Psoas muscle (tissue), 8 donors: Measurements from ENCODE around the gene ADIRF. TPM values are rescaled to one million over a fixed set of nuclear protein-coding genes. Genes with fewer than 3 reads are reported as not detected.

ENCODE experiments used
- ATAC-seq, 4 donors: fragments of 200-7000 bp; cut with Tn5 transposase; one replicate each; pipeline ENCODE4 v1.9.1; 2020; ENCODE audit warnings: moderate library complexity in 3 of 4, mild to moderate bottlenecking in 2 of 4
- DNase-seq, 2 donors: peaks; one replicate each; pipeline ENCODE4 v3.0.0-alpha.2; 2020
- H3K27ac ChIP-seq: fragments of 200-600 bp; one replicate; pipeline ENCODE4 v1.8.0; 2022
- H3K27me3 ChIP-seq, 3 donors: fragments of 200-600 bp in 1 of 3; one replicate each; pipeline versions ENCODE4 v1.6.1 to v1.8.0; 2013 to 2022; ENCODE audit warnings: low read length in 2 of 3, mild to moderate bottlenecking in 2 of 3, moderate library complexity in 1 of 3; ENCODE audit not compliant: insufficient read depth in 3 of 3
- H3K36me3 ChIP-seq, 2 donors: fragments of 200-600 bp in 1 of 2; one replicate each; pipeline versions ENCODE4 v1.6.1 to v1.8.0; 2013 to 2022; ENCODE audit warnings: low read depth in 1 of 2, mild to moderate bottlenecking in 1 of 2, moderate library complexity in 1 of 2; ENCODE audit not compliant: insufficient read depth in 1 of 2
- H3K4me1 ChIP-seq: fragments of 200-600 bp; one replicate; pipeline ENCODE4 v1.8.0; 2022
- H3K4me3 ChIP-seq: fragments of 200-600 bp; one replicate; pipeline ENCODE4 v1.8.0; 2022; ENCODE audit warnings: mild to moderate bottlenecking
- H3K9me3 ChIP-seq: fragments of 200-600 bp; one replicate; pipeline ENCODE4 v1.8.0; 2022
- WGBS, 3 donors: extraction: QIAGEN DNeasy Blood & Tissue Kit; methylation state at CpG; one replicate each; pipeline versions ENCODE4 v1.1.6 to v1.1.7; 2013; 5-methylcytosine and 5-hydroxymethylcytosine counted together
- intact Hi-C, 2 donors: fragments of 100-400 bp; cut with DNase I; formaldehyde crosslinking; loops; one replicate each; pipeline versions ENCODE4 v1.11.0 to v1.14.2; 2022
- polyA plus RNA-seq, 3 donors: library from polyadenylated mRNA; stranded (reverse); fragments of 200-250 nt; gene quantifications; one replicate each; pipeline ENCODE4 v1.2.3, GENCODE V29; 2013
- total RNA-seq, 4 donors: library from RNA; stranded (reverse); fragmentation: NEBNext Ultra II Directional in 2 of 4; extraction: Animal tissue kit (Norgen Biotek cat#: 25700) in 2 of 4; gene quantifications; one replicate each; pipeline versions ENCODE4 v1.2.1 to v1.2.4, GENCODE V29; 2021 to 2023
- TF ChIP-seq, protein P1 (sequence below): fragments of 200-600 bp; IDR thresholded peaks from one replicate; pipeline ENCODE4 v1.8.0; 2022; ENCODE audit warnings: antibody characterized with exemption
- donor health status: healthy with polysubstance abuse.
- donor health status: DM: no; HTN: no; CAD: no; lungs with moderate emphysema.
- donor health status: Bipolar disorder and iron deficiency.
- donor health status: healthy.
- donor health status: DM: yes; HTN: yes; CAD: no.
- donor health status: DM: no; HTN: no; CAD: no.
- donor health status: DM: no; HTN: no; CAD: no.
- donor health status: DM: yes; HTN: yes; CAD: no.

Gene ADIRF
- total and polyA plus RNA-seq, 7 donors = 19.1 to 69.5 (median 34.9) TPM

DNA sequence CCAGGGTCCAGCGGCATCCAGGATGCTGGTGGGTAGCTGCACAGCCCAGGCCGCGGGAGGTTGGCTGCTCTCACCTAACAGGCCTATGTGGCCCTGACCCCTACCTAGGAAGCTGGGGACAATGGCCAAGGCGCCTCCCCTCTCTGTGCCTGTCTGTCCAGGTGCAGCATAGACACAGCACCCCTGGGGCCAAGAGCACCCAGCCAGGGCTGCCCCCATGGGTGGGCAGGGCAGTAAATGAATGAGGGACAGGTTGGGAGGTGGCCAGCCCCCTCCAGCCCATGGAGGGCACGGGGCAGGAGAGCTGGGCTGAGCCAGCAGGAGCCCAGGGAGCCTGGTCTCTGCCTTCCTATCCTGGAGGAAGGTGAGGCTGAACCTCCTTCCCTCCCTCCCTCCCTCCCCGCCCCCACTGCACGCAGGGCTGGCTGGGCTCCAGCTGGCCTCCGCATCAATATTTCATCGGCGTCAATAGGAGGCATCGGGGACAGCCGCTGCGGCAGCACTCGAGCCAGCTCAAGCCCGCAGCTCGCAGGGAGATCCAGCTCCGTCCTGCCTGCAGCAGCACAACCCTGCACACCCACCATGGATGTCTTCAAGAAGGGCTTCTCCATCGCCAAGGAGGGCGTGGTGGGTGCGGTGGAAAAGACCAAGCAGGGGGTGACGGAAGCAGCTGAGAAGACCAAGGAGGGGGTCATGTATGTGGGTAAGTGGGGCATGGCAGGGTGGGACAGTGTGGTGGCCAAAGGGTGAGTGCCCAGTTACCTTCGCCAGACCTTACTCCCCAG, 10.0 kb upstream of the ADIRF start, which contains the start of gene SNCG:
TSS of gene SNCG (plus strand) at position 484 of the 785 bp plus-strand sequence. CDS start at position 583, 99 bp downstream.
- no peaks in the 10 kb centered on the region for H3K9me3 ChIP-seq
- DNase-seq = peak in 1 of 2 donors; percentile 68
- no peaks in the 10 kb centered on the region for H3K27me3 ChIP-seq
- TF ChIP-seq, protein P1, sequence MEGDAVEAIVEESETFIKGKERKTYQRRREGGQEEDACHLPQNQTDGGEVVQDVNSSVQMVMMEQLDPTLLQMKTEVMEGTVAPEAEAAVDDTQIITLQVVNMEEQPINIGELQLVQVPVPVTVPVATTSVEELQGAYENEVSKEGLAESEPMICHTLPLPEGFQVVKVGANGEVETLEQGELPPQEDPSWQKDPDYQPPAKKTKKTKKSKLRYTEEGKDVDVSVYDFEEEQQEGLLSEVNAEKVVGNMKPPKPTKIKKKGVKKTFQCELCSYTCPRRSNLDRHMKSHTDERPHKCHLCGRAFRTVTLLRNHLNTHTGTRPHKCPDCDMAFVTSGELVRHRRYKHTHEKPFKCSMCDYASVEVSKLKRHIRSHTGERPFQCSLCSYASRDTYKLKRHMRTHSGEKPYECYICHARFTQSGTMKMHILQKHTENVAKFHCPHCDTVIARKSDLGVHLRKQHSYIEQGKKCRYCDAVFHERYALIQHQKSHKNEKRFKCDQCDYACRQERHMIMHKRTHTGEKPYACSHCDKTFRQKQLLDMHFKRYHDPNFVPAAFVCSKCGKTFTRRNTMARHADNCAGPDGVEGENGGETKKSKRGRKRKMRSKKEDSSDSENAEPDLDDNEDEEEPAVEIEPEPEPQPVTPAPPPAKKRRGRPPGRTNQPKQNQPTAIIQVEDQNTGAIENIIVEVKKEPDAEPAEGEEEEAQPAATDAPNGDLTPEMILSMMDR = no peak
- no peaks in the 10 kb centered on the region for H3K4me1 ChIP-seq
- peak within 1 kb of the TSS; percentile 59 for H3K4me3 ChIP-seq
- 35 to 47% (median 42%) methylated on average over 19 to 22 of the region's 22 CpGs for WGBS, 3 donors
- peak within 1 kb of the TSS; percentile 65 for H3K27ac ChIP-seq
- H3K36me3 ChIP-seq = no peaks in the 10 kb centered on the region
- intact Hi-C loops = no loop called here
- no peak for ATAC-seq

DNA sequence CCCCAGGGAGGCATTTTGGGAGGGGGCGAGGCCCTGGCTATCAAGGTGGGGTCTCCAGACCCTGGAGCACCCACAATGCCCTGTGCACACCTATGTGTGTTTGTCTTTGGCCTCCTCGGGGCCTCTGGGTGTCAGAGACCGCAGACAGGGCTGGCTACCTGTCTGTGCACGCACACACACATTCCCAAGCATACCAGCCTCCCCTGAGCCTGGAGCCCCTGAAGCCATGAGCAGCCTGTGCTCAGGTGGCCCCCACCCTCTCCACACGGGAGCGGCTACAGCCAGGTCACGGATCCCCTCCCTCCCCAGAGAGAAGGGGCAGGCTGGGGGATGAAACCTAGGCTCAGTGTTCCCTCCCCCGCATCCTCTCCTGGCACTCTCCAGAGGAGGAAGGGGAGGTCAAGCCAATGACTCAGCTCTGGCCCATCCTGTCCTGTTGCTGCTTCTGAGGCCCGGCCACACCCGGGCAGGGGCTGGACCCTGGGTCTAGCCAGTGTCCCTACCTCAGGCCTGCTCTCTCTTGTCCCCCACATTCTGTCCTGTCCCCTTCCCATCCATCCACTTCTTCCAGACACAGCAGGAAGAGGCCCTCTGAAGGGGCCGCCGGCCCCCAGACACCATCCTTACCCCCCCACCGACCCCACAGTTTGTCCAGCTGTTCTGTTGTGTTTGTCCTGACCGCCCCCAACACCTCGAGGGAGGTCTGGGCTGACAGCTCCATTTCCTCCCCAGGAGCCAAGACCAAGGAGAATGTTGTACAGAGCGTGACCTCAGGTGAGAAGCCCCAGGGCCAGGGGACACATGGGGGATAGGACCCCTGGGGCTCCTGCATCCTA, 9.2 kb upstream of the ADIRF start:
- Histone ChIP-seq H3K27me3 (no peaks in the 10 kb centered on the region), H3K4me1 (no peaks in the 10 kb centered on the region), H3K9me3 (no peaks in the 10 kb centered on the region), H3K27ac (peak overlapping the region; percentile 65), H3K4me3 (peak overlapping the region; percentile 59), H3K36me3 (no peaks in the 10 kb centered on the region)
- intact Hi-C loops = no loop called here
- DNase-seq (peak; percentile 62 to 68), ATAC-seq (peak; percentile 35 to 52 (median 46))
- WGBS, 3 donors = 54 to 66% (median 58%) methylated on average over 15 to 16 of the region's 16 CpGs
- TF ChIP-seq, protein P1 = no peak

DNA sequence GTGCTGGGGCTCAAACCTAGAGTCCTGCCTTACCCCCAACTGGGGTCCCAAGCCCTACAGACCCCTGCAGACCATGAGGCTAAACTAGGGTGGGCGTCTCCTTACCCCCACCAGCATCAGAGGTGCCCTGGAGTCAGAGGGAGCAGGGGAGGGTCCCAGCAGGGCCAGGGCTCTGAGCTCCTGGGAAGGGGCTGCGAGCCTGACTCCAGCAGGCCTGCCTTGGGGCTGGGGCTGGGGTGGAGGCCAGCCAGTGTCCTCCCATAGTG, 8.6 kb upstream of the ADIRF start:
- H3K4me1 ChIP-seq = no peaks in the 10 kb centered on the region

DNA sequence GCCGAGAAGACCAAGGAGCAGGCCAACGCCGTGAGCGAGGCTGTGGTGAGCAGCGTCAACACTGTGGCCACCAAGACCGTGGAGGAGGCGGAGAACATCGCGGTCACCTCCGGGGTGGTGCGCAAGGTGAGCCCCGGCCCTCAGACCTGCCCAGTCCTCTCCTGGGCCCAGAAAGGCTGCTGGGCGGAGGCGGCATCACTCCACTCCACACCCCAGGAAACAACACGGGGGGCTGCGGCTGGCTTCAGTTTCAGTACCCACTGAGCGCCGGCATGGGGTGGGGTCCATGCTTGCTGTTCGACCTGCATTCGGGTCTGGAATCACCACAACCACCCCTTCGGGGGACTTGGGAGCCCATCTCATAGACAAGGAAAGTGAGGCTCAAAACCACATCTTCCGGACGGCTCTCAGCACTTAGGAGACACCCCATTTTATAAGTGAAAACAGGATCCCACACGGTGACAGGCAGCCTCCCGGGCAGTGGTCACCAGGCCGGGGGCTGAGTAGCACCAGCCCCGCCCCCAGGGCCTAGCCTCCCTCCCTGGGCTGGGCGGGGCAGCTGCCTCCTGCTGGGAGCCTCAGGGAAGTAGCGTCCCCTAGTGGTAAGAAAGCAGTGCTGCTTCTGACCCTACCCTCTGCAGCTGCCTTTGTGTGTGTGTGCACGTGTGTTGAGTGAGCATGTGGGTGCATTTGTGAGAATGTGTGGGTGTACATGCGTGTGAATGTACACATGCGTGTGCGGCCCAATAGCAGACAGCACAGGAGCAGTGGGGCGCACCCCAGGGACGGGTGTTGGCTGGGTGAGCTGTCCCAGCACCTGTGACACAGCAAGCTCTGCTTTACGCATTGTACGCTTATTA, 8.0 kb upstream of the ADIRF start:
- Histone ChIP-seq H3K27me3 (no peaks in the 10 kb centered on the region), H3K36me3 (no peaks in the 10 kb centered on the region), H3K4me3 (peak overlapping the region; percentile 59), H3K9me3 (no peaks in the 10 kb centered on the region), H3K4me1 (no peaks in the 10 kb centered on the region), H3K27ac (peak overlapping the region; percentile 65)
- TF ChIP-seq, protein P1 = peak; percentile 80
- peak; percentile 48 to 71 (median 62) for ATAC-seq
- 66 to 76% (median 74%) methylated on average over 34 to 37 of the region's 37 CpGs for WGBS, 3 donors
- peak in 1 of 2 donors; percentile 70 for DNase-seq
- intact Hi-C loops = no loop called here

More for the DNA sequence above, 8.6 kb upstream of the ADIRF start:
- Histone ChIP-seq H3K9me3 (no peaks in the 10 kb centered on the region), H3K4me3 (peak overlapping the region; percentile 59), H3K36me3 (no peaks in the 10 kb centered on the region), H3K27me3 (no peaks in the 10 kb centered on the region), H3K27ac (peak overlapping the region; percentile 65)
- ATAC-seq = no peak
- no peak for DNase-seq
- 82 to 100% (median 89%) methylated on average over 1 to 2 of the region's 2 CpGs for WGBS, 3 donors
- TF ChIP-seq, protein P1 = no peak
- intact Hi-C loops = no loop called here
